HG03439 (cell line): ENCODE measurements around the gene SLX9.

Source experiments
- ATAC-seq: cut with Tn5 transposase; IDR thresholded peaks from one replicate; pipeline ENCODE4 v1.9.1; 2021; ENCODE audit warnings: mild to moderate bottlenecking, moderate library complexity; ENCODE audit not compliant: unreplicated experiment

The SLX9 gene

GRCh38 chr21:44939532-44940115 is at the start of gene SLX9:
Gene SLX9, plus strand, starts transcription at chr21:44940029. Its CDS starts 29 bp downstream, at chr21:44940058.
- ATAC-seq: peak; percentile 60

- ATAC-seq: no peak
Observed at GRCh38 chr21:44890338-44890931, 49.4 kb upstream of the SLX9 start.

GRCh38 chr21:44890961-44891541 is 48.8 kb upstream of the SLX9 start:
- ATAC-seq: no peak

GRCh38 chr21:44891631-44892031 is 48.2 kb upstream of the SLX9 start:
- ATAC-seq: no peak

GRCh38 chr21:44892095-44892494 is 47.7 kb upstream of the SLX9 start:
- ATAC-seq: no peak

GRCh38 chr21:44892536-44893277 is 47.1 kb upstream of the SLX9 start:
- ATAC-seq: no peak

GRCh38 chr21:44893278-44893556 is 46.6 kb upstream of the SLX9 start:
- ATAC-seq: no peak

GRCh38 chr21:44893948-44894656 is 45.7 kb upstream of the SLX9 start:
- no peak for ATAC-seq

GRCh38 chr21:44894687-44895302 is 45.0 kb upstream of the SLX9 start:
- no peak for ATAC-seq

- no peak for ATAC-seq
Observed at GRCh38 chr21:44895859-44896258, 44.0 kb upstream of the SLX9 start.

- no peak for ATAC-seq
Observed at GRCh38 chr21:44896561-44897286, 43.1 kb upstream of the SLX9 start.

- no peak for ATAC-seq
Observed at GRCh38 chr21:44897326-44898010, 42.4 kb upstream of the SLX9 start.

GRCh38 chr21:44898011-44898488 is 41.8 kb upstream of the SLX9 start:
- ATAC-seq: no peak

GRCh38 chr21:44898851-44899767 is 40.7 kb upstream of the SLX9 start:
- ATAC-seq: no peak

- no peak for ATAC-seq
Observed at GRCh38 chr21:44899768-44900558, 39.9 kb upstream of the SLX9 start.

GRCh38 chr21:44900559-44901251 is 39.1 kb upstream of the SLX9 start:
- no peak for ATAC-seq

- ATAC-seq: no peak
Observed at GRCh38 chr21:44901391-44902074, 38.3 kb upstream of the SLX9 start.
